ENCODE data around the gene FDX1. TPM values are rescaled to one million over a fixed set of nuclear protein-coding genes. Genes with fewer than 3 reads are reported as not detected.
"Not testable (repeated sequence)": the region's sequence is repeated elsewhere in the genome, so short reads cannot be mapped to it uniquely, and the experiment has no call there.

Gene FDX1, protein sequence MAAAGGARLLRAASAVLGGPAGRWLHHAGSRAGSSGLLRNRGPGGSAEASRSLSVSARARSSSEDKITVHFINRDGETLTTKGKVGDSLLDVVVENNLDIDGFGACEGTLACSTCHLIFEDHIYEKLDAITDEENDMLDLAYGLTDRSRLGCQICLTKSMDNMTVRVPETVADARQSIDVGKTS
- polyA plus RNA-seq (ENCODE audit: insufficient read length): 8.6 TPM

GRCh38 chr11:110429731-110430266, at the start of gene FDX1:
FDX1 (plus strand) TSS chr11:110429948; CDS start chr11:110430121, 173 bp downstream.
- DNase-seq (ENCODE audit: low read depth): no peak

DNA sequence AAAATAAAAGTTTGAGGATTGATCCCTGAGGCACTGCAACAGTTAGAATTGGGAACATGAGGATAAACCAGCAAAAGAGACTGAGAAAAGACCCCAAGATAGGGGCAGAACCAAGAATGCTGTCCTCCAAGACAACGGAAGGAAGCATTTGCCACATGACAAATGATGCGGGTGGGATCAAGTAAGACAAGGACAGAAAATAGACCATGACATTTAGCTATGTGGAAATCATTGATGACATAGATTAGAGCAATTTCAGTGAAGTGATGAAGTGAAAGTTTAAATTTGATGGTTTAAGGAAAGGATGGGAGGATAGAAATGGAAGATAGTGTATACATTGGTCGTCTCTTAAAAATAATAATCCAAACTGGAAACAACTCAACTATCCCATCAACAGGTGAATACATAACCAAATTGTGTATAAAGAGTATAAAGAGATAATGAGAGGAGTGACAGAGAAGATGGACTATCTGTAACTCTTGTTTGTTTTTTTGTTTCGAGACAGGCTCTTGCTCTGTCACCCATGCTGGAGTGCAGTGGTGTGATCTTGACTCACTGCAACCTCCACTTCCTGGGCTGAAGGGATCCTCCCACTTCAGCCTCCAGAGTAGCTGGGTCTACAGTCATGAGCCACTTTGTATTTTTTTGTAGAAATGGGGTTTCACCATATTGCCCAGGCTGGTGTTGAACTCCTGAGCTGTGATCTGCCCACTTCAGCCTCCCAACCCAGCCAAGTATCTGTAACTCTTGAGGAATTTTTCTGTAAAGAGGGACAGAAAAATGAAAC, 48.7 kb upstream of the FDX1 start:
- no peak for DNase-seq (ENCODE audit: low read depth)

DNA sequence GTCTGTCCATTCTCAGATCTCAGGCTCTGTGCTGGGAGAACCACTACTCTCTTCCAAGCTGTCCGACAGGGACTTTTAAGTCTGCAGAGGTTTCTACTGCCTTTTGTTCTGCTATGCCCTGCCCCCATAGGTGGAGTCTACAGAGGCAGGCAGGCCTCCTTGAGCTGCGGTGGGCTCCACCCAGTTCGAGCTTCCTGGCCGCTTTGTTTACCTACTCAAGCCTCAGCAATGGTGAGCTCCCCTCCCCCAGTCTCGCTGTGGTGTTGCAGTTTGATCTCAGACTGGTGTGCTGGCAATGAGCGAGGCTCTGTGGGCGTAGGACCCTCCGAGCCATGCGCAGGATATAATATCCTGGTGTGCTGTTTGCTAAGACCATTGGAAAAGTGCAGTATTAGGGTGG, 41.5 kb upstream of the FDX1 start:
- DNase-seq (ENCODE audit: low read depth): not testable (repeated sequence)

- DNase-seq (ENCODE audit: low read depth): no peak
These were observed 39.8 kb upstream of the FDX1 start for GRCh38 chr11:110389965-110390364.

GRCh38 chr11:110392056-110392455, 37.7 kb upstream of the FDX1 start:
- no peak for DNase-seq (ENCODE audit: low read depth)

DNA sequence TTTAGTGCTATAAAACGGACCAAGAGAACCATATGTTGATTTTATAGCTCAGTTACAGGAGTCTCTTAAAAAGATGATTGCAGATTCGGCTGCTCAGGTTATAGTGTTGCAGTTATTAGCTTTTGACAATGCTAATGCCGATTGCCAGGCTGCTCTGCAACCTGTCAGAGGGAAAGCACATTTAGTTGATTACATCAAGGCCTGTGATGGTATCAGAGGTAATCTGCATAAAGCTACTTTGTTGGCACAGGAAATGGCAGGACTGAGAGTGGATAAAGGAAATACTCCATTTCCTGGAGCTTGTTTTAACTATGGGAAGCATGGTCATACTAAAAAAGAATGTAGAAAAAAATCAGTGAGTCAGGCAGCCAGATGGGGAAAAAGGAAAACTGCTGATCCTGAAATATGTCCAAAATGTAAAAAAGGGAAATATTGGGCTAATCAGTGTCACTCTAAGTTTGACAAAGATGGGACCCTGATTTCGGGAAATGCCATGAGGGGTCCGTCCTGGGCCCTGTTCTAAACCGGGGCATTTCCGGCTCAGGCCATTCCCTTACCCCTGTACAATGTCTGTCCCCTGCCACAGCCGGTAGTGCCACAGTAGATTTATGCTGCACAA, 32.0 kb upstream of the FDX1 start:
- DNase-seq (ENCODE audit: low read depth): not testable (repeated sequence)

- DNase-seq (ENCODE audit: low read depth): not testable (repeated sequence)
These were observed 26.2 kb upstream of the FDX1 start for GRCh38 chr11:110403585-110403984.

DNA sequence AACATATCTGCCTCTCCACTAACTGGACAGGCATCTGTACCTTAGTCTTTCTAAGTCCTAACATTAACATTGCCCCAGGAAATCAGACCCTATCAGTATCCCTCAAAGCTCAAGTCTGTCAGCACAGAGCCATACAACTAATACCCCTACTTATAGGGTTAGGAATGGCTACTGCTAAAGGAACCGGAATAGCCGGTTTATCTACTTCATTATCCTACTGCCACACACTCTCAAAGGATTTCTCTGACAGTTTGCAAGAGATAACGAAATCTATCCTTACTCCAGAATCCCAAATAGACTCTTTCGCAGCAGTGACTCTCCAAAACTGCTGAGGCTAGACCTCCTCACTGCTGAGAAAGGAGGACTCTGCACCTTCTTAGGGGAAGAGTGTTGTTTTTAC, 24.1 kb upstream of the FDX1 start:
- not testable (repeated sequence) for DNase-seq (ENCODE audit: low read depth)

DNA sequence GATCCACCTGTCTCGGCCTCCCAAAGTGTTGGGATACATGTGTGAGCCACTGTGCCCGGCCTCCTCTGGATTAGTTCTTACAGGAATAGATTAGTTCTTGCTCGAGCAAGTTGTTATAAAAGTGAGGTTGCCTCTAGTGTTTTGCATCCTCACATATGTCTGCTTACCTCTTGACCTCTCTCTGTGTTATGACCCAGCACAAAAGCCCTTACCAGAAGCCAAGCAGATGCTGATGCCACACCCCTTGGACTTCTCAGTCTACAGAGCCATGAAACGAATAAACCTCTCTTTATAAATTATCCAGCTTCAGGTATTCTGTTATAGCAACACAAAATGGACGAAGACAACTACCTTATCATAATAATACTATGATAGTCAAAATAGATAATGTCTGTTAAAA, 22.4 kb upstream of the FDX1 start:
- DNase-seq (ENCODE audit: low read depth): no peak

- DNase-seq (ENCODE audit: low read depth): no peak
These were observed 20.6 kb upstream of the FDX1 start for GRCh38 chr11:110409174-110409573.

DNA sequence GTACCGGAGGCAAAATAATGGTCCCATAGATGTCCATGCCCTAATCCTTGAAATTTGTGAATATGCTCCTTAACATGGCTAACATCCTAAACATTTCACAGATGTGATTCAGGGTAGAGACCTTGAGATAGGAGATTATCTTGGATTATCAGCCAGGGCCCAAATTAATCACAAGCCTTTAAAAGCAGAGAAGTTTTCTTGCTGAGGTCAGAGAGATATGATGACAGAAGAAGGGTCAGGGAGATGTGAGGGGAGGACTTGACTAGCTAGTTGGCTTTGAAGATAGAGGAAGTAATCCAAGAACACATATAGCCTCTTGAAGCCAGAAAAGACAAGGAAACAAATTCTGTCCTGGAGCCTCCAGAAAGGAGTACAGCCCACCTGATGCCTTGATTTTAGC, 19.1 kb upstream of the FDX1 start:
- no peak for DNase-seq (ENCODE audit: low read depth)

- no peak for DNase-seq (ENCODE audit: low read depth)
These were observed 14.7 kb upstream of the FDX1 start for GRCh38 chr11:110415081-110415480.

DNA sequence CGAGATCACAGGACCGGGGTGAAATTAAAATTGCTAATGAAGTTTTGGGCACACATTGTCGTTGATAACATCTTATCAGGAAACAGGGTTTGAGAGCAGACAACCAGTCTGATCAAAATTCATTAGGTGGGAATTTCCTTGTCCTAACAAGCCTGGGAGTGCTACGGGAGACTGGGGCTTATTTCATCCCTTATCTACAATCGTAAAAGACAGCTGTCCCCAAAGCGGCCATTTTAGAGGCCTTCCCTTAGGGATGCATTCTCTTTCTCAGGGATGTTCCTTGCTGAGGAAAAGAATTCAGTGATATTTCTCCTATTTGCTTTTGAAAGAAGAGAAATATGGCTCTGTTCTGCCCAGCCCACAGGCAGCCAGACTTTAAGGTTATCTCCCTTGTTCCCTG, 8.1 kb upstream of the FDX1 start:
- DNase-seq (ENCODE audit: low read depth): not testable (repeated sequence)

- no peak for DNase-seq (ENCODE audit: low read depth)
These were observed 7.3 kb upstream of the FDX1 start for GRCh38 chr11:110422306-110422905.

DNA sequence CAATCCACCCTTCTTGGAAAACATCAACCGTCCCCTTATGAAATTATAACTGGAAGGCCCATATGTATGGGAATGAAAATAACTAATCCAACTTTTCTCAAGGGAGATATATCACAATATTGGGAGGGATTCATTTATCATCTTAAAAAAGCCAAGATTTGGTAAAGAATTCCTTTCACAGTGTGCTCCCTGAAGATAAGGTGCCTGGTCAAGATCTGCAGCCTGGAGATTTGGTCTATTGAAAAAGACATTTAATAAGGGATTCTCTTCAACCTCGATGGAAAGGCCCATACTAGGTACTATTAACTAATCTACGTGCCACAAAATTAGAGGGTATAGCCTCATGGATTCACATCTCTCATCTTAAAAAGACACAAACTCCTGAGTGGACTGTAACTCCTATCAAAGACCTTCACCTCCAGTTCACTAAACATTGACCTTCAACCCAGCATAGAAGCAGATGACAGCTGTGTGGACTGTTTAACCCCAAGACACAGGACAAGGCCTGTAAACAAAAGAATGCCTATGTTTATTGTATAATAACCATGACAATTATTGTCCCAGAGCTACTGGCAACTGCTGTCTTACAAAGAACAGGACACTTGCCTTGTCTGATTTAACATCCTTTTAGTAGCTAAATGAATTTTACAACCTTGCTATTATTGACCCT, 4.8 kb upstream of the FDX1 start:
- DNase-seq (ENCODE audit: low read depth): no peak

DNA sequence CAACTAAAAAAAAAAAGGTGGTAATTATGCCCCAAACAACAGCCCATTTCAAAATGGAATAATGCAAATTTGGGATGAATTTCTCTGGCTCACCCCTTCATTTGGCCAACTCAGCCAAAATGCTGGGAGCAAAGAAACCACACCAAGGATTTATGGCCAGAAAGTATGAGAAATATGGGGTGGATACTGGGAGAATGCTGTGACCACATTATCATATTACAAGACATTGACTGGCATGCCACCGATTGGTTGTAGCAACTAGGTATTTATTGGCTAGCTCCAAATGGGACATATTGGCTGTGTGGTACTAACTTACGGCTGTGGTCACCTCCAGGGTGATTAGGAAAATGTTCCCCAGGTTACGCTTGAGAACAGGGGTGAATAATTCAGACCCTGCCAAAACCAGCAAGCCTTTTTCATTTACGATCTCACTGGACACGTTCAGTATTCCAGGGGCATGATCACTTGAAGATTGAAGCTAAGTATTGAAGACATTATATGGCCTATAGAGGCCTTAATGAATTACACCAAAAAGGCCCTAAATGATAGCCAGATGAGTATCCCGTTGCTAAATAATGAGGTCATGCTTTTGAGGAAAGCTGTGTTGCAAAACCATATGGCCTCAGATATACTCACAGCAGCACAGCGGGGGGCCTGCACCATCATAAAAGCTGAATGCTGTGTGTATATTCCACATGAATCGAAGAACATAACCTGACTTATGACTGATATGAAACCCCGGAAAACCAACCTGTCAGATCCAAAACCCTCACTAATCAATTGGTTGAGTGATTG, 3.8 kb upstream of the FDX1 start:
- no peak for DNase-seq (ENCODE audit: low read depth)

- no peak for DNase-seq (ENCODE audit: low read depth)
These were observed 1.7 kb upstream of the FDX1 start for GRCh38 chr11:110428040-110428439.

DNA sequence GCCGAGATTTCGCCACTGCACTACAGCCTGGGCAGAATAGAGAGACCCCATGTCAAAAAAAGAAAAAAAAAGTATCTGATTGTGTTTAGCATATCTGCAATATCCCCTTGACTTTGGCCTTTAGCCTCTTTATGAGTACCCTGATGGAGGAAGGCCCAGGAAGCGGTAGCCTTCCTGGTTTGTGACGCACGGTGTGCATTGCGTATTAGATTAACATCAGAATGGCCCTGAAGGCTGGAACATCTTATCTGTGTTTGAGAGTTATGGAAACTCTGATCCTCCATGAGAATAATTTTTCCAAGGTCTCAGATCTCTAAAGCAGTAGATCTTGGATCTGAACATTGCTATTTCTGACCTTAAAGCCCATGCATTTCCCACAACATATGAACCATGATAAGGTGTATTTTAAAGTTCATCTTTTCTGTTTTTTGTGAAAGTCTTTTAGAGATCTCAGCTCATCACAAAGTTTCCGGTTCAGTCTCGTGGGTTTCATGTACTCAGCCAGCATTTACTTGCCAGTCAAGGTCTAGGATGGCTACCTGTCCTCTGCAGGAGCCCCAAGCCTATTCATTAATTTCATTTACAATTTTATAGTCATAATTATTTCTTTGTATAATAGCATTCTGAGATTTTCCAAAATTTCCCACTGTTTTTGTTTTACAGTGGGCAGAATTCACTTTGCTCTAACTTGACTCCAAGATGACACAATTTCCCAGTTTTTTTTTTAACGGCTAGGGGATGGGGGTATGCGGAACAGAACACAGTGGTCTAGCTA, 605 bp upstream of the FDX1 start:
- DNase-seq (ENCODE audit: low read depth): no peak

DNA sequence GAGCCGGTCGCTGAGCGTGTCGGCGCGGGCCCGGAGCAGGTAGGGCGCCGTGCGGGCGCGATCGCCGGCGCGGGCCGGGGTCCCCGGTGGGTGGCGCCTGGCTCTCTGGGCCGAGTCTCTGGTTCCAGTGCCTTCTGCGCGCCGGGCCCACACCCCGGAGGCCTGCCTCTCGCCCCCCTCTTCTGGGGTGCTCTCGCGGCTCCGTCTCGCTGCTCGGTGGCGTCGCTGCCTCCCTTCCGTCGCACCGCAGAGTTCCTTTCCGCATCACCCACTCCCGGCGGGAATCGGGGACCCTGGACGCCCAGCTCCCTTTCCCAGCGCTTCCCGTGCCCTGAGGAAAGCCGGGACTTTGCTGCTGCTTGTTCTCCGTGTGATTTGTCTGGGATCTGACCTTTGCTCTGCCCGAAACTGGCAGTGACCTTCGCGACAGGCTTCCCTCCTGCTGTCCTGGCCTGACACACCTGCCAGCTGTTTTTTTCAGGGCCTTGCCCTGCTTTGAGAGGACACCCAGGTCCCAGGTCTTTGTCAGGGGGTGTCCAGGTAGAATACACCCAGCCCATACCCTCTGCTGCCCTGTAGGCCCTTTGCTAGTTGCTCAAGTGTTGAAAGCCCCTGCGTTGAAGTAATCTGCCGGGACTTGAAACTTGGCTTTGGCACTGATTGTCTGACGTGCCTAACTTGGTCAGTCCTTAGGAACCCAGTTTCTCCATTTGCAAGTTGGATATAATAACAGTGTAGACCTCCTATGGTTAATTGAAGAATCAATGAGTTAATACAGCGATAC, 711 bp downstream of the FDX1 start:
- no peak for DNase-seq (ENCODE audit: low read depth)
